HPDE6-E6E7 (cell line): ENCODE measurements around the gene KCNIP1.

ENCODE experiments used
- DNase-seq: peaks from one replicate; pipeline ENCODE4 v3.0.0; 2011; ENCODE audit warnings: missing footprints; ENCODE audit errors: extremely low spot score

KCNIP1 gene

GRCh38 chr5:170563824-170564567 is 60.2 kb downstream of the KCNIP1 start:
- DNase-seq = no peak

- no peak for DNase-seq
Measured at GRCh38 chr5:170565072-170565471, 61.3 kb downstream of the KCNIP1 start.

- DNase-seq = no peak
Measured at GRCh38 chr5:170569101-170569500, 65.3 kb downstream of the KCNIP1 start.

GRCh38 chr5:170570476-170570875 is 66.7 kb downstream of the KCNIP1 start:
- DNase-seq = no peak

GRCh38 chr5:170571281-170571731 is 67.5 kb downstream of the KCNIP1 start:
- DNase-seq = peak; percentile 8

GRCh38 chr5:170571875-170572852 is 68.3 kb downstream of the KCNIP1 start:
- no peak for DNase-seq

GRCh38 chr5:170573114-170573513 is 69.3 kb downstream of the KCNIP1 start:
- DNase-seq = no peak

GRCh38 chr5:170573660-170574059 is 69.8 kb downstream of the KCNIP1 start:
- no peak for DNase-seq

GRCh38 chr5:170576602-170577535 is 73.0 kb downstream of the KCNIP1 start:
- no peak for DNase-seq

- no peak for DNase-seq
Measured at GRCh38 chr5:170579601-170580000, 75.8 kb downstream of the KCNIP1 start.

- no peak for DNase-seq
Measured at GRCh38 chr5:170581211-170581610, 77.4 kb downstream of the KCNIP1 start.

GRCh38 chr5:170582644-170583330 is 79.0 kb downstream of the KCNIP1 start:
- no peak for DNase-seq

- DNase-seq = no peak
Measured at GRCh38 chr5:170584003-170584402, 80.2 kb downstream of the KCNIP1 start.

- DNase-seq = no peak
Measured at GRCh38 chr5:170584450-170585058, 80.7 kb downstream of the KCNIP1 start.

- DNase-seq = no peak
Measured at GRCh38 chr5:170585273-170585948, 81.6 kb downstream of the KCNIP1 start.

GRCh38 chr5:170587808-170588207 is 84.0 kb downstream of the KCNIP1 start:
- DNase-seq = no peak

- no peak for DNase-seq
Measured at GRCh38 chr5:170589643-170590042, 85.8 kb downstream of the KCNIP1 start.

- no peak for DNase-seq
Measured at GRCh38 chr5:170590566-170590965, 86.7 kb downstream of the KCNIP1 start.

GRCh38 chr5:170591054-170591453 is 87.2 kb downstream of the KCNIP1 start:
- no peak for DNase-seq

- DNase-seq = no peak
Measured at GRCh38 chr5:170596482-170597044, 92.7 kb downstream of the KCNIP1 start.
